ENCODE results near the gene SREK1. TPM values are rescaled to one million over a fixed set of nuclear protein-coding genes. Genes with fewer than 3 reads are reported as not detected.

SREK1 gene
- total RNA-seq, 2 donors from 2014 or later = 56.1 to 62.0 TPM

DNA sequence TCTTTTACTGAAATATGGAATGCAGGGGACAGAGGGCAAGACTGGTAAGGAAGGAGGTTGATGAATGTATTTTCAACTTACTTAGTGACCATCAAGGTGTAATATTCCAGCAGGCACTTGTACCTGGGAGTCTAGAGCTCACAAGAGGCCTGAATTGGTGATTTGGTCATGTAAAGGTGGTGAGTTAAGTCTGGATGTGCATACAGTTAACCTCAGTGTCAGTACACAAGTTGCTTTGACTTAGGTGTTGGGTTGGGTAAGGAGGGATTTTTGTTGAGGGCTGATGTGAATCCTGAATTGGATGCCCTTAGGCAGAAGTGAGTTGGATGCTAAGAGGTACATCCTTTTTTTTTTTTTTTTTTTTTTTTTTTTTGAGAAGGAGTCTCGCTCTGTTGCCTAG is 7.4 kb downstream of the SREK1 start:
- DNase-seq (ENCODE audit: low spot score) = no peak
- intact Hi-C loops (cut with DNase I) = no loop called here

DNA sequence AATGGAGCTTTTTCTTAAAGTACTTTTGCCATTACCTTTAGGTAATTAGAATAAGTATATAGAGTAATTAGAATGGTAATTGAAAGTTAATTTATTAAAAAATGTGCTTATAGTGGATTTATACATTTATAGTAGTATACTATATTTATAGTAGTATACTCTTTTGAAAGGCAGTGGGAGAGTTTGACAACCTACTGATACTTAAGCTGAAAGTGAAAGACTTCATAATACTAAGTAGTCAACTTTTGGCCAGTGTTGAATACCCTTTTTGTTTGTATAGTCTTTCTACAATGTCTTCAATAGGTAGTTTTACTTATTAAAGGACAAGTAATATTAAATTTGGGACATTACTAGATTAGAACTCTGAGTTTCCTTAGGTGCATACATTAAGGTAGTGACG is 12.9 kb downstream of the SREK1 start:
- no peak for DNase-seq (ENCODE audit: low spot score)
- intact Hi-C loops (cut with DNase I) = no loop called here

DNA sequence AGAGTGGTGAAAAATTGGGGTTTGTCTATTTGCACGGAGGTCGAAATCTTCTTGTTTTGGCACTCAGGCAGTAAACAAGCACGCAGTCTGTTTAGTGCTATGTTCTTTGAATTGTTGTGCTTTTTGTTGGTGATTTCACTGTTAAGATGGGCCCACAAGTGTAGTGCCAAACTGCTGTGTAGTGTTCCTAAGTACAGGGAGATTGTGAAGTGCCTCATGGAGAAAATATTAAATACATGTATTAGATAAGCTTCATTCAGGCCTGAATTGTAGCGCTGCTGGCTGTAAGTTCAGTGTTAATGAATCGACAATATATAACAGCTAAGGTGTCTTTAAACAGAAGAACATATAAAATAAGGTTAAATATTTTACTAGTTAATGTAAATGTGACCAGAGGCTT is 17.3 kb downstream of the SREK1 start:
- intact Hi-C loops (cut with DNase I) = no loop called here

DNA sequence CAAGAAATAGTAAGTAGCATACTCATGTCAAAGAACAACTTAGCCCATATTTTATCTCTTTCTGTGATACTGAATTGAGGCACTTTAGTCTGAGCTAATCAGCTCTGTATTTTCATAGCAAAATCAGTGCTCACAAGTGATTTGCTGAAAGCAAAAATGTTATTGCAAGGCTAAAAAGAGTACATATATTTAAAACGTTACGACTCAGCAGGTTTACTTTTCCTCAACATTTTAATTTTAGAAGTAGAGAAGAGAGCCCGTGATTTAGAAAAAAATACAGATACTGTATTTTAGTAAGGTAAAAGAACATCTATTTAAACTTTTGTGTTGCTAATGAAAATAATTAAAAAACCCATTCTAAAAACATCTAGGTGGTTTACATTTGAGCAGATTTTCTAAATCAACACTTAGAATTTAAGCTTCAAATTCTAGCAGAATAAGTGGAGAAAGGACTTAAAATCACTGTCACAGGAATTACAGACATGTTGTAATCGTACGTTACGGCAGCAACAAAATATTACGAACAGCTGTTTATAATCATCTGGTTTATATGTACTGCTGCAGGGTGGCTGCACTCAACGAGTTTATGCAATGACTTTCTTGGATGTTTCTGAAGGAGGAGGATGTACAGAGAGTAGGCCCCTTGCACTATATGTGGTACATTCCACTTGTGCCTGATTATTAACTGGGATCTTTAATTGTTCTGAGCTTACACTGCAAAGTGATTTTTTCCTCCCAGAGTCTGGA is 20.1 kb downstream of the SREK1 start:
- intact Hi-C loops (cut with DNase I) = no loop called here
- DNase-seq (ENCODE audit: low spot score) = no peak

More for the DNA sequence above, 17.3 kb downstream of the SREK1 start:
- DNase-seq (ENCODE audit: low spot score) = no peak

DNA sequence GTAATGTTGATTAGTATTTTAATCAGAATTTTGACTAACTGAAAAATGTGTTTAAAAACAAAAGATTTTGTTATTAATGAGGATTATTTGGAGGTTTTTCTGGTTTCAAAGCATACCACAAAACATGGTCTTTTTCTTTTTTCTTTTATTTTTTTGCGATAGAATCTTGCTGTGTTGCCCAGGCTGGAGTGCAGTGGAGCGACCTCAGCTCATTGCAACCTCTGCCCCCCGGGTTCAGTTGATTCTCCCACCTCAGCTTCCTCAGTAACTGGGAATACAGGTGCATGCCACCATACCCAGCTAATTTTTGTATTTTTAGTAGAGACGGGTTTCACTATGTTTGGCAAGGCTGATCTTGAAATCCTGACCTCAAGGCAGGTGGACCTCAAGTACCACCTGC is 24.1 kb downstream of the SREK1 start:
- intact Hi-C loops (cut with DNase I) = no loop called here

DNA sequence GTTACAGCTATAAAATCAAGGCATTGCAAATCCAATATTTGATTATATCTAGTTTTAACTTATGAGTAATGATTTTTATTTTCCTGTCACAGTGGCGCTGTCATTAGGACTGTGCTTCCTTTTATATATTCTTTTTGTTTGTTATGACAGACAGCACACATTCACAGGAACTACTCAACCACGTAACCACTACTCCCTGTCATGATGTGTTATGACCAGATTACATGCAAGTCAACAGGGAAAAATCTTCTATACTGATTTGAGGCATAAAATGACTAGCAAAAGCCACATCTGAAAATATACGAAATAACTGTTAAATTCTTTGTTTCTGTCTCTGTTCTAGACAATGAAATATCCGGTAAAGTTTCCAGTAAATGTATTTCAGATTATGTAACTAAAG is 25.4 kb downstream of the SREK1 start:
- intact Hi-C loops (cut with DNase I) = no loop called here
- no peak for DNase-seq (ENCODE audit: low spot score)

More for the DNA sequence above, 24.1 kb downstream of the SREK1 start:
- DNase-seq (ENCODE audit: low spot score) = no peak

DNA sequence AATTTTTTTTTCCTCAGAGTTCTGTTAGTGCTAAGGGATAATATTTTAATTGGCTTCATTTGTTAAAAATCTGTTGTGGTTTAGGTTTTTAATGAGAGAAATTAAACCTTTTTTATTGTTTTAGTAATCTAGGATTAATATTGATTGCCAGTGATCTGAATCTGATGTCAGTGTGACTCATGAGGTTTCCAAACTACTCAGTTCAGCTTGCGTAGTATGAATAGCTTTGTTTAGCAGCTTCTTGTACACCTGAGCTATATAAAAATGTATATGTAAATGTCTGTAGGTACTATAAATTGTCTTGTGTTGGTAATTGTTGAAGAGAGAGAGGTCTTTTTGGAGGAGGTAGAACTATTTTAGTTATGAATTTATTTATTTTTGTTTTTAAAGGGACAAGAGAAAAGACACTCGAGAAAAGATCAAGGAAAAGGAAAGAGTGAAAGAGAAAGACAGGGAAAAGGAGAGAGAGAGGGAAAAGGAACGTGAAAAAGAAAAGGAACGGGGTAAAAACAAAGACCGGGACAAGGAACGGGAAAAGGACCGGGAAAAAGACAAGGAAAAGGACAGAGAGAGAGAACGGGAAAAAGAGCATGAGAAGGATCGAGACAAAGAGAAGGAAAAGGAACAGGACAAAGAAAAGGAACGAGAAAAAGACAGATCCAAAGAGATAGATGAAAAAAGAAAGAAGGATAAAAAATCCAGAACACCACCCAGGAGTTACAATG is 26.3 kb downstream of the SREK1 start:
- no peak for DNase-seq (ENCODE audit: low spot score)
- intact Hi-C loops (cut with DNase I) = no loop called here

DNA sequence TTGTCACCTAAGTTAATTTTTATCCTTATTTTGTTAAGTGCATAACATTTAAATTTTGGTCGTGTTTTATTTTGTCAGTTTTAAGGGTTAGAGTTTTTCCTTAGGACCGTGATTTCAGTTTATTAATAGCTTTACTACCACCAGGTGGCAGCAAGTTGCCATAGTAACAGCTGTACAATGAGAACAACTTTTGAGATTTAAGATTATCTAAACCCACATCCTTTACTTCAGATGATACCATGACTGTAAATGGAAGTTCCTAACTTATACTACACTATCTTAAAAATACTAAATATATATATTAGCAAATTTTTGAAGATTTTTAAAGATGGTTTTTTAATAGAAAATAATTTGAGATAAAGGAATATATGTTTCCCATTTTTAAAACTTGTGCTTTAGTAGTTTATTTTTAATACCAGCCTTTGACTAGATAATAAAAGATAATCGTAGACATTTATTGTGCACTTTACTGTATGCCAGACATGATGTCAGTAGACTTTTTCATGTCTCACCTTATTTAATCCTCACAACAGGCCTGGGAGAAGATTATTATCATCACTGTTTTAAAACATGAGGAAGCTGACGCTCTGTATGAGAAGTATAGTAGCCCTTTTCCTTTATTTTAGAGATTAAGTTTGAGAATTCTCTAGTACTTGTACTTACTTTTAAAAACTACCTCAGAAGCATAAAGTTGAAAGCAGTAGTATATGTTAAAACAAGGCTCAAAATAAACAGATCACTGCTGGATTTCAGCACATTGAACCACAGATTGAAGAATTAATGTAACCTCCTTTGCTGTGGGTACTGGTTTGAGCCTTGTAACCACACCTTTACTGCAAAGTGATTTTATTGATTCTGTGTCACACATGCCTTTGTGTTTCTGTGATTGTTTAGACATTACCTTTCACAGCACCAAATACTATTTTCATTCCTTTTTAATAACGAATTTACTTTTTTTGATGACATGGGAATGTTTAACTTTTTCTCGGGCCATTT is 27.5 kb downstream of the SREK1 start:
- intact Hi-C loops (cut with DNase I) = no loop called here
- no peak for DNase-seq (ENCODE audit: low spot score)

DNA sequence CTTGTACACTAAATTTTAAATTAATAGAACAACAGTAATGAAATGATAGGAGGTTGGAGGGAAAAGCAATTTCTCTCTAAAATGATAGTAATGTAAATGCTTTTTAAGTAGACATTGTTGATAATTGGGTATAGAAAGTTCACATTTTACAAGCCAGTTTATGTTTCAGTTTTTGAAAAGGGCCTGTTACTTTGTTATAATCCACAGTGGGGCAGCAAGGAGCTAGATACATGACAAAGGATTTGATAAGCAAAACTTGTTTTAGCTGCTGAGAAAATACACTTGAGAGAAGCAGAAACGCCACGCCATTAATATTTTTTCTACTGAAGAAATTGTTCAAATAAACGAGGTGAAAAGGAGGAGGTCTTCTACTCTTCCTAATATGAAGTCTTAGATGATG is 30.2 kb downstream of the SREK1 start:
- no peak for DNase-seq (ENCODE audit: low spot score)
- intact Hi-C loops (cut with DNase I) = no loop called here

DNA sequence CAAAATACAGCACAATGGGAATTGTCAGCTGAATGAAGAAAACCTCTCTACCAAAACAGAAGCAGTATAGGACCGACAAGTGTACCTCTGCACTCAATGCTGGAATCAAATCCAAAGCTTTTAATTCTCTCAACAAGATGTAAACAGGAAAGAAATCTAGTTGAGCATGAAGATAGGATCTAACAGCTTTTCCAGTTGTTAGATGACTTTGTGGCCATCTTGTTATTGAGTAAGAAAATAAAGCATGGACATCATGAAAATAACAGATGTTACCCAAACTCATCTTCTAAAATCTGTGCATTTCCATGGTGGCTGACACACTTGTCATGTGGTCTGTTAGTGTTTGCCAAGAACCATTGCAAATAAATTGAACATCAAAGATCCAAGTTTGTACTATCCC is 34.7 kb downstream of the SREK1 start:
- intact Hi-C loops (cut with DNase I) = no loop called here
- DNase-seq (ENCODE audit: low spot score) = no peak

DNA sequence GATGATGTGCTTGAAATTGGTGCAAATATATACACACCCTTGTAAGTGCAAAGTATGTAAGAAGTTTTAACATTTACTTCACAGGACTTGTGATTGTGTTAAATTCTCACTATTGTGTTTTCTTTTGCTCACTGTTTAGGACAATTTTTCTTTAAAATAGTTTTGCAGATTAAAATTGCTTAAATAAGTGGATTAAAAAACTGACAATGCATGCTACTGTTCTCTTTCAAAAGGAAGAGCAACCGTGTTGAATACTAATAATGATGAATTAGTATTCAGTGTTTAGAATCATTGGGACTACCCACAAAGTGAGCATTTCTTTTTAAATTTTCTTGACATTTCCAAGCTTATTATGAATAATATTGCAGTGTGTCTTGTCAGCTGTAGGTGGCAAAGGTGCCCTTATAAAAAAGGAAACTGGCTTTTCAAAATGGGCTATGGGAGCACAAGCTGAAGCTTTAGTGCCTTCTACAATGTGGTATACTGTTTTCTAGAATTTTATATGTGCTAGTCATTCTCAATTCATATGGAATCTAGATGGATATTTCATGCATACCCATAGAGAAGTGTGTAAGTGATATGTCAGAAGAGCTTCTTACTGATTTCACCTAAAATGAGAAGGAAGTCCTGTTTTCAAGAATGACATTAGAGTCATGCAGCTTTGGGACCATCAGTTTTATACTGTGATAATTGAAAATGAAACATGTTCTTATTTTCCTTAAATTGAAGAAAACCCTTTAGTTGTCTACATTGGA is 35.4 kb downstream of the SREK1 start:
- intact Hi-C loops (cut with DNase I) = no loop called here
- DNase-seq (ENCODE audit: low spot score) = no peak

DNA sequence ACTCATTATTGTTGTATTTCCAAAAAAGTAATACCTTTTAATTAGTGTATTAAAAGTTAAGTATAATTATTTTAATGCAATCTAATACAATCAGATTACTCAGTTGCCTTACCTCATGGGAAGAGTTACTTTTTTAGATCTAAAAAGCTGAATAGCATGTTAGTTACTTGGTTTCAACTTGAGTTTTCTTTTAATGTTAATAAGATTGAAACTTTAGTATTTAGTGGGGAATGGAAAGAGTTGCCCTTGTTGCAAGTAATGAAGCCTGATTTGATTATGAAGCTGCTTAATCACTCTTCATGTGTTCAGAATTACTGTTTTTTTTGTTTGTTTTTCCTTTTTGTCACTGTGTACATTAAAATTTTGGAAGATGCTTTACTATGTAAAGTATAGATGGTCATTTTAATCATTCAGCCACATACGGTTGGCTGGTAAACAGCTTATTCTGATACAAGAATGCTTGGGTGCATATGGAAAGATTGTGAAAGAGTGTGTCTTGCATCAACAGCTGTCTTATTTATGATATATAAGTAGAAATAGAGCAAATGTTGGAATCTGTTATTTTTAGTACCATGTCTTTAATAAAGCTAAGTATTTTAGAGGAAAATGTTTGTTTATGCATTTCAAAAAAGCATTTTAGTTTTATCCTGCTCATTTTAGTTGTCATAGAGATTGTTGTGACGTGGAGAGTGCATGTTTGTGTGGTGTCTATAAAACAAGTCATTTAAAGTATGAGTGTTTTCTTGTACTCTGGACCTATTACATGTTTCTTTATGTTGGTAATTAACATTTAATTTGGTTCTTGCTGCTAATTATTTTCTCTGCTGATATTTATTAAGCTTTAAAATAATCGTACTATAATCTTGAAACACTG is 36.4 kb downstream of the SREK1 start:
- DNase-seq (ENCODE audit: low spot score) = no peak
- intact Hi-C loops (cut with DNase I) = no loop called here

DNA sequence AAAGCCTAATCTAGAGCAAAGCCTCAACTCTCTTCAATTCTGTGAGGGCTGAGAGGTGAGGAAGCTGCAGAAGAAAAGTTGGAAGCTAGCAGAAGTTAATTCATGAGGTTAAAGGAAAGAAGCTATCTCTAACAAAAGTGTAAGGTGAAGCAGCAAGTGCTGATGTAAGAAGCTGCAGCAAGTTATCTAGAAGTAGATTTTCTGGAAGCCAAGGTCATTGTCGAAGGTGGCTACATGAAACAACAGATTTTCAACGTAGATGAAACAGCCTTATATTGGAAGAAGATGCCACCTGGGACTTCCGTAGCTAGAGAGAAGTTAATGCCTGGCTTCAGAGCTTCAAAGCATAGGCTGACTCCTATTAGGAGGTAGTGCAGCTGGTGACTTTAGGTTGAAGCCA is 42.0 kb downstream of the SREK1 start:
- intact Hi-C loops (cut with DNase I) = no loop called here

DNA sequence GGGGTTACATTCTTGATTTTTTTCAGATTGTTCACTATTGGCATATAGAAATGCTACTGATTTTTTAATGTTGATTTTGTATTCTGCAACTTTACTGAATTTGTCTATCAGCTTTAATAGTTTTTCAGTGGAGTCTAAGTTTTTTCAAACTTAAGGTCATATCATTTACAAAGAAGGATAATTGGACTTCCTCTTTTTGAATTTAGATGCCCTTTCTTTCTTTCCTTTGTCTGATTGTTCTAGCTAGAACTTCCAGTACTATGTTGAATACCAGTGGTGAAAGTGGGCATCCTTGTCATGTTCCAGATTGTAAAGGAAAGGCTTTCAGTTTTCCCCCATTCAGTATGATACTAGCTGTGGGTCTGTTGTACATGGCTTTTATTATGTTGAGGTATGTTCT is 49.3 kb downstream of the SREK1 start:
- intact Hi-C loops (cut with DNase I) = no loop called here
- no peak for DNase-seq (ENCODE audit: low spot score)

More for the DNA sequence above, 42.0 kb downstream of the SREK1 start:
- DNase-seq (ENCODE audit: low spot score) = no peak

DNA sequence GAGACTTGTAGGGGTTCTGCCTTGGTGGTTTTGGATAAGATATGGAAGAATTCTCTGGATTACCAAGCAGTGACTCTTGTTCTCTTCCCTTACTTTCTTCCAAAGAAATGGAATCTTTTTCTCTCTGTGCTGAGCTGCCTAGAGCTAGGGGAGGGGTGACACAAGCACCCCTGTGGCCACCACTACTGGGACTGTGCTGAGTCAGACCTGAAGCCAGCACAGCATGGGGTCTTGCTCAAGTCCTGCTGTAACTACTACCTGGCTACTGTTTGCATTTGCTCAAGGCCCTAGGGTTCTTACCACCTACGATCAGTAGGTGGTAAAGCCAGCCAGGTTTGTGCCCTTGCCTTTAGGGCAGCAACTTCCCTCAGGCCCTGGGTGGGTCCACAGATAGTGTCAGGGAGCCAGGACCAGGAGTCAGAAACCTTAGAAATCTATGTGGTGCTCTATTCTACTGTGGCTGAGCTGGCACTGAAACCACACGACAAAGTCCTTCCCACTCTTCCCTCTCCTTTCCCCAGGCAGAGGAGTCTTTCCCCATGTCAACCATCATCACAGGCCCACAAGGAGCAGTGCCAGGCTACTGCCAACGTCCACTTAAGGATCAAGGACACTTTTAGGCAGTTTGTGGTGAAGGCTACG is 53.8 kb downstream of the SREK1 start:
- intact Hi-C loops (cut with DNase I) = no loop called here
- DNase-seq (ENCODE audit: low spot score) = no peak

DNA sequence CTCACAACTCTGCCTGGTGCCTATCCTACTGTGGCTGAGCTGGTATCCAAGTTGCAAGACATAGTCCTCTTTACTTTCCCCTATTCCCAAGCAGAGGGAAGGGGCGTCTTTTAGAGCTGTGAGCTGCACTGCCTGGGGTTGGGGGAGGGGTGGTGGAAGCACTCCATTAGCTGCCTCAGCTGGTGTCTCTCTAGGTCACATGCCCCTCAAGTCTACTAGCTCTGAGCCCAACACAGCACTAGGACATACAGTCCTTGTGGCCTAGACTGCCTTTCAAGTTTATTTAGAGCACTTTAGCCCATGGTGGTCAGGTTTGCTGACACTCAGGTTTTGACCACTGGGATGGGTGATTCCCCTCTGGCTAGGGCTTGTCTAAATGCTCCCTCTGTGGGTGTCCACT is 54.7 kb downstream of the SREK1 start:
- no peak for DNase-seq (ENCODE audit: low spot score)
- intact Hi-C loops (cut with DNase I) = no loop called here

DNA sequence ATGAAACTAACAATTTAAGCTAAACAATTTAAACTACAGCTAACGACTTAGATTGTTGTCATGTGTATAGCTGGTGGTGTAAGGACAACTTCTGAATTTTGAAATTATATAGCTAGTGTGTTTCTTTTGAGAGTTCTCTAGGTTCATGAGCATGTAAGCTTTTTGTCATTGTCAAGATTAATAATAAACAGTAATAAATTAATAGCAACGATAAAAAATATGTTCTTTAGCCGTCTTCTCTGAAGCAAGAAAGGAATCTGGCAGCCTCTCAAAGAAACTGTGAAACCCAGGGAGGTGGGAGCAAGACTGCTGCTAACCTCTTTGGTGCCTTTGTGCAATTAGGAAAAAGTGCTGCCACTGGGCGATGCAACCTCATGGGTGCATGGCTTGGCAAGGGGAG is 59.4 kb downstream of the SREK1 start:
- no peak for DNase-seq (ENCODE audit: low spot score)
- intact Hi-C loops (cut with DNase I) = no loop called here

DNA sequence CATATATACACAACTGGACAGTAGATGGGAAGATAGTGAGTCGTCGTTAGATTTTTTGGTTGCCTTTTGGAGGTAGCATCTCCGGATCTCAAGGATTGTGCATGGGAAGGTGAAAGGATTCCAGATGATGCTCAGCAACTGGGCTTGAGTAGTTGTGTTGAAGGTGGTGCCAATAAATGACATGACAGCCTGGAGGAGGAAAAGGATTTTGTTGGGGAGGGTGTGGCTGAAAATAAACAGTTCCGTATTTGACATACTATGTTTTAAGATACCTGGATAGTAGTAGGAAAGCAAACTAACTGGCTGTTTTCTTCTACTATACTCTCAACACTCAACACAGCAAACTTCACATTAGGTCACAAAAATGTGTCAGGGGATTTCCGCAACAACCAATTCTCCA is 62.4 kb downstream of the SREK1 start:
- DNase-seq (ENCODE audit: low spot score) = no peak
- intact Hi-C loops (cut with DNase I) = no loop called here
